ENCODE data around the gene LOXL1.

DNA sequence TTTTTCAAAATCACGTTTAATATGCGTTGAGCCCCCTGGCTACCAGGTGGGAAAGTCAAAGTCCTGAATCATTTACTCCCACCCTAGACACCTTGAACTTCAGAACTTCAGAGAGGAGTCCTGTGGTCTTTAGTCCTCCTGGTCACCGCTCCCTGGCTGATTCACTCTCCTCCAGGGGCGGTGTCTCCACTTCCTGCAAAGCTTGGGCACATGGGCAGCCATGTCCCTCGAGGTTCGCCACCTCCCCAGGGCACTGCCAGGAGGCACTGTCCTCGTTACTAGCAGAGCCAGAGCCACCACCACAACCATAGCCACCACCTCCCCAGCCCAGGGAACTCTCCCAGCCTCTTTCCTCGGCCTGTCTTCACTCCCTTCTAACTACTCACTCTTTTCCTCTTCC lies 31.0 kb downstream of the LOXL1 start:
- TF ChIP-seq, protein P1, sequence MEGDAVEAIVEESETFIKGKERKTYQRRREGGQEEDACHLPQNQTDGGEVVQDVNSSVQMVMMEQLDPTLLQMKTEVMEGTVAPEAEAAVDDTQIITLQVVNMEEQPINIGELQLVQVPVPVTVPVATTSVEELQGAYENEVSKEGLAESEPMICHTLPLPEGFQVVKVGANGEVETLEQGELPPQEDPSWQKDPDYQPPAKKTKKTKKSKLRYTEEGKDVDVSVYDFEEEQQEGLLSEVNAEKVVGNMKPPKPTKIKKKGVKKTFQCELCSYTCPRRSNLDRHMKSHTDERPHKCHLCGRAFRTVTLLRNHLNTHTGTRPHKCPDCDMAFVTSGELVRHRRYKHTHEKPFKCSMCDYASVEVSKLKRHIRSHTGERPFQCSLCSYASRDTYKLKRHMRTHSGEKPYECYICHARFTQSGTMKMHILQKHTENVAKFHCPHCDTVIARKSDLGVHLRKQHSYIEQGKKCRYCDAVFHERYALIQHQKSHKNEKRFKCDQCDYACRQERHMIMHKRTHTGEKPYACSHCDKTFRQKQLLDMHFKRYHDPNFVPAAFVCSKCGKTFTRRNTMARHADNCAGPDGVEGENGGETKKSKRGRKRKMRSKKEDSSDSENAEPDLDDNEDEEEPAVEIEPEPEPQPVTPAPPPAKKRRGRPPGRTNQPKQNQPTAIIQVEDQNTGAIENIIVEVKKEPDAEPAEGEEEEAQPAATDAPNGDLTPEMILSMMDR (IDR thresholded peaks at IDR 0.05 in 4 of 5, conservative IDR thresholded peaks at IDR 0.05 in 1 of 5), result no peak
- no peak for TF ChIP-seq POLR2A (IDR thresholded peaks at IDR 0.05)
